GM12891 (cell line): ENCODE results near the gene ZNHIT2. TPM values are rescaled to one million over a fixed set of nuclear protein-coding genes. Genes with fewer than 3 reads are reported as not detected.

Experiments
- DNase-seq: peaks from one replicate; pipeline ENCODE4 v3.0.0; 2011; ENCODE audit warnings: low spot score; ENCODE audit not compliant: insufficient read length
- FAIRE-seq: peaks from 2 replicates; lab custom pipeline; 2011; peaks lifted over from hg19 to GRCh38; lab: Jason Lieb, UNC
- PAX5 ChIP-seq: IDR thresholded peaks from 2 replicates; pipeline ENCODE4 v1.6.1; 2011; ENCODE audit warnings: low read length, moderate library complexity, mild to moderate bottlenecking; ENCODE audit not compliant: insufficient read depth, severe bottlenecking
- POLR2A ChIP-seq: IDR thresholded peaks from 2 replicates; pipeline ENCODE4 v1.6.1; 2011; ENCODE audit warnings: low read depth, low read length, control low read depth
- POLR2AphosphoS5 ChIP-seq: IDR thresholded peaks from 2 replicates; pipeline ENCODE4 v1.6.1; 2011; ENCODE audit warnings: low read depth, low read length, control low read depth
- POU2F2 ChIP-seq: IDR thresholded peaks from 2 replicates; pipeline ENCODE4 v1.6.1; 2011; ENCODE audit warnings: low read depth, mild to moderate bottlenecking, control low read depth, low read length, moderate library complexity
- SPI1 ChIP-seq: IDR thresholded peaks from 2 replicates; pipeline ENCODE4 v1.6.1; 2011; ENCODE audit warnings: low read depth, low read length, control low read depth
- TAF1 ChIP-seq: IDR thresholded peaks from 2 replicates; pipeline ENCODE4 v1.6.1; 2011; ENCODE audit warnings: low read depth, low read length, control low read depth
- polyA plus RNA-seq: library from polyadenylated mRNA; unstranded; fragments of >200 nt; gene quantifications from one replicate; pipeline ENCODE4 v1.2.1, GENCODE V29; 2012; ENCODE audit warnings: low read depth, missing spikeins, inconsistent platforms; ENCODE audit not compliant: missing spikeins

ZNHIT2 gene
- 7.5 TPM for polyA plus RNA-seq

GRCh38 chr11:65117206-65118096 is at the start of gene ZNHIT2:
ZNHIT2 (minus strand) TSS chr11:65117701; CDS start chr11:65117653, 48 bp downstream.
- FAIRE-seq (peak; percentile 96), DNase-seq (peak; percentile 84)
- peak; percentile 95 for TF ChIP-seq POLR2A
- peak; percentile 96 for TF ChIP-seq POLR2AphosphoS5
- TF ChIP-seq PAX5 = peak; percentile 9
- TF ChIP-seq TAF1 = peak; percentile 60
- no peak for TF ChIP-seq SPI1
- peak; percentile 81 for TF ChIP-seq POU2F2

GRCh38 chr11:65166893-65167292 is 49.4 kb upstream of the ZNHIT2 start:
- TF ChIP-seq POLR2A (no peak), POLR2AphosphoS5 (no peak), TAF1 (no peak), SPI1 (no peak), POU2F2 (no peak), PAX5 (no peak)
- no peak for FAIRE-seq
- DNase-seq = no peak

DNA sequence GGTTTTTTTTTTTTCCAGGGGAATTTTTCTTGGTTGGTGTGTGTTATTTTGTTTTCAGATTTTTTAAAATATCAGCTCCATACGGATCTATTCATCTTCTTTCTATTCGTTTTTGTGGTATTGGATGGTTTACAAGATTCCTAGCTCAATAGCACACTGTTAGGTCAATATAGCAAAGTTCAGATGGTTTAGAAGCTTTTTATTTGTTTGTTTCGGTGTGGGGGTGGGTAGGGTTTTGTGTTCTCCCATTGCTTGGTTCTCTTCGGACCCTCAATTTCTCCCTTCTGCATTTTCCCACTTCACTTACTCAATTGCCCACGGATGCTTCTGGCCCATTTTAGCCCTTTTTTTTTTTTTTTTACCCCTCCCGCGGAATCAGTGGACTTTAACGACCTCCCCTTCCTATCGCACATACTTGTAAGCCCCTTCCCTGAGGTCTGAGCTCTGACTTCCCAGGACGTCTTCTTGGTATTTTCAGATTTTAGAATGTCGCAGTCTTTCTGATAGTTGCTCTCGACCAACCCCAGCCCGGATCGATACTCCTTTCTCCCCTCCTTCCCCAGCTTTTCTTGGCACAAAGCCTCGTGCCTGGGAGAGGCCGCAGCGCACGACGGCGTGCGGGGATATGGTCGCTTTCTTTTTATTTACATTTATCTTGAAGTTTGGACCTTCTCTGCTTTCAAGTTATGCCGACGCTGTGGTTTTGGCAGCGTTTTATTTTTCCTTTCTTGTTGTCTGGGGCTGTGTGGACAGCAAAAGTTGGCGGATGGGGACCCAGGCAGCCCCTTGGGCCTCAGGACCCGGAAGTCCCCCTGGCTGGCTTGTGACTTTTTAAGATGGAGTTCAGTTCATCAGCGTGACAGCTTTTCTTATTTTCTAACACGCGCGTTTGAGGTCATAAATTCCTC is 48.2 kb upstream of the ZNHIT2 start:
- FAIRE-seq (no peak), DNase-seq (no peak)
- no peak for TF ChIP-seq TAF1
- no peak for TF ChIP-seq POLR2AphosphoS5
- no peak for TF ChIP-seq PAX5
- TF ChIP-seq POU2F2 = no peak
- no peak for TF ChIP-seq SPI1
- no peak for TF ChIP-seq POLR2A

DNA sequence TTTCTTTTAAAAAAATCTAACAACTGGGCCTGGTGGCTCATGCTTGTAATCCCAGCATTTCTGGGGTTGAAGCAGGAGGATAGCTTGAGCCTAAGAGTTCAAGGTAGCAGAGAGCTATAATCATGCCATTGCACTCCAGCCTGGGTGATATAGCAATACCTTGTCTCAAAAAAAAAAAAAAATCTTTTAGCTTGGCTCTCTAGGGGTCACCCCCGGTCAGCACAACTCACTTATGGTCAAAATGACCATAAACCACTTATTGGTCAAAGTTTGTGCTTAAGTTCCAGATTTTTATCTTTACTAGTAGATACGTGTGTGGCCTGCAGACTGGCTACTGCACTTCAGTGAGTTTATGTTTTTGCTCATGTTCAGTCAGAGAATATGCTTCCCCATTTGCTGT is 46.2 kb upstream of the ZNHIT2 start:
- no peak for FAIRE-seq
- TF ChIP-seq SPI1 (no peak), POLR2A (no peak), TAF1 (no peak), PAX5 (no peak), POLR2AphosphoS5 (no peak), POU2F2 (no peak)
- no peak for DNase-seq

- TF ChIP-seq TAF1 (no peak), POLR2AphosphoS5 (no peak), PAX5 (no peak), POLR2A (no peak), SPI1 (no peak), POU2F2 (no peak)
- FAIRE-seq (peak; percentile 31), DNase-seq (no peak)
These were observed 43.1 kb upstream of the ZNHIT2 start for GRCh38 chr11:65160643-65161042.

- FAIRE-seq = peak; percentile 89
- TF ChIP-seq POLR2AphosphoS5 (no peak), POU2F2 (peak; percentile 88)
- no peak for DNase-seq
These were observed 41.5 kb upstream of the ZNHIT2 start for GRCh38 chr11:65159012-65159411.

- FAIRE-seq (no peak), DNase-seq (no peak)
- TF ChIP-seq POLR2A (no peak), POLR2AphosphoS5 (no peak), SPI1 (no peak), TAF1 (no peak), PAX5 (no peak), POU2F2 (no peak)
These were observed 39.8 kb upstream of the ZNHIT2 start for GRCh38 chr11:65157336-65157735.

- DNase-seq (no peak), FAIRE-seq (no peak)
- no peak for TF ChIP-seq POLR2AphosphoS5
- TF ChIP-seq SPI1 = no peak
- TF ChIP-seq POU2F2 = no peak
- no peak for TF ChIP-seq PAX5
- TF ChIP-seq POLR2A = no peak
- TF ChIP-seq TAF1 = no peak
These were observed 39.4 kb upstream of the ZNHIT2 start for GRCh38 chr11:65156926-65157325.

DNA sequence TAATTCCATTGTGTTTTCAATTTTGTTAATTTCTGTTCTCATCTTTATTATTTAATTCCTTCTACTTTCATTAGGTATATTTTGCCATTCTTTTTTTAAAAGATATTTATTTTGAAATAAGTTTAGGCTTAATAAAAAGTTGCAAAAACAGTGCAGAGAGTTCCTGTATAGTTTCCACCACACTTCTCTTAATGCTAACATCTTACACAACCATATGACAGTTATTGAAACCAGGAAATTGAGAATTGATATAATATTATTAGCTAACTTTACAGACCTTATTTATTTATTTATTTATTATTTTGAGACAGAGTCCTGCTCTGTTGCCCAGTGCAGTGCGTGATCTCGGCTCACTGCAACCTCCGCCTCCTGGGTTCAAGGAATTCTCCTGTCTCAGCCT is 38.8 kb upstream of the ZNHIT2 start:
- FAIRE-seq = no peak
- TF ChIP-seq POU2F2 (no peak), TAF1 (no peak), POLR2AphosphoS5 (no peak), PAX5 (no peak), SPI1 (no peak), POLR2A (no peak)

DNA sequence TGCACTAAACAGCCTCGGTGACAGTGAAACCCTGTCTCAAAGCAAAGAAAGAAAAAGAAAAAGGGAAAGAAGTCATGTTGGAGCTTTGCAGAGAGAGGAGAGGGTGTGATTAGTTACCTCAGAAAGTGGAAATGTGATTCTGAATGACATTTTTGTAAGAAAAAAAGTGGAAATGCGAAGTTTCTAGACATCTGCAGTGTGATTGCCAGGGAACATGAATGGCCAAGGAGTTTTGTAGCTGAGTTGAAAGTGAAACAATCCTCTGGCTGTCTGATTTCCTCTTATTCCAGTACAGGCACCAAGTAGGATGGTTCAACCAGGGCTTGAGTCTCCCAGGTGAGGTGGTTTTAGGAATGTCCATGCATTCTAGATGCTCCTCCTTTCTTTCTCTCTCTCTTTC is 34.6 kb upstream of the ZNHIT2 start:
- peak; percentile 41 for FAIRE-seq
- TF ChIP-seq TAF1 (no peak), SPI1 (peak; percentile 39; the same call in 1 of the 2 replicates)
- DNase-seq = no peak

More for the DNA sequence above, 38.8 kb upstream of the ZNHIT2 start:
- DNase-seq = no peak
